Globus pallidus (tissue), 1 donor: ENCODE results near the gene EMX1.

ENCODE experiments used
- DNase-seq: peaks from one replicate; pipeline ENCODE4 v3.0.0-alpha.2; 2015; ENCODE audit warnings: low spot score

The EMX1 gene

GRCh38 chr2:72958542-72959385 lies 41.4 kb downstream of the EMX1 start:
- DNase-seq = no peak

- DNase-seq = no peak
Measured at GRCh38 chr2:72959554-72959953, 42.2 kb downstream of the EMX1 start.

- no peak for DNase-seq
Measured at GRCh38 chr2:72959995-72960981, 43.0 kb downstream of the EMX1 start.

GRCh38 chr2:72961036-72961720 lies 43.9 kb downstream of the EMX1 start:
- no peak for DNase-seq

- no peak for DNase-seq
Measured at GRCh38 chr2:72961853-72962468, 44.6 kb downstream of the EMX1 start.

- DNase-seq = no peak
Measured at GRCh38 chr2:72962911-72963310, 45.6 kb downstream of the EMX1 start.

- no peak for DNase-seq
Measured at GRCh38 chr2:72963423-72964145, 46.3 kb downstream of the EMX1 start.

GRCh38 chr2:72964146-72964525 lies 46.8 kb downstream of the EMX1 start:
- no peak for DNase-seq

- no peak for DNase-seq
Measured at GRCh38 chr2:72965016-72965415, 47.7 kb downstream of the EMX1 start.

- DNase-seq = no peak
Measured at GRCh38 chr2:72965770-72966450, 48.6 kb downstream of the EMX1 start.

- DNase-seq = no peak
Measured at GRCh38 chr2:72968286-72968685, 51.0 kb downstream of the EMX1 start.

GRCh38 chr2:72969706-72970105 lies 52.4 kb downstream of the EMX1 start:
- DNase-seq = no peak

GRCh38 chr2:72971036-72971435 lies 53.7 kb downstream of the EMX1 start:
- no peak for DNase-seq

GRCh38 chr2:72972352-72973136 lies 55.2 kb downstream of the EMX1 start:
- DNase-seq = no peak

- no peak for DNase-seq
Measured at GRCh38 chr2:72973137-72973535, 55.8 kb downstream of the EMX1 start.

- peak; percentile 18 for DNase-seq
Measured at GRCh38 chr2:72973566-72974435, 56.5 kb downstream of the EMX1 start.

GRCh38 chr2:72974436-72974754 lies 57.1 kb downstream of the EMX1 start:
- no peak for DNase-seq

- no peak for DNase-seq
Measured at GRCh38 chr2:72975017-72975416, 57.7 kb downstream of the EMX1 start.

GRCh38 chr2:72979896-72980295 lies 62.6 kb downstream of the EMX1 start:
- peak; percentile 62 for DNase-seq
